ENCODE data around the gene ULBP2.
"Not testable (repeated sequence)": the region's sequence is repeated elsewhere in the genome, so short reads cannot be mapped to it uniquely, and the experiment has no call there.

The ULBP2 gene

GRCh38 chr6:149953390-149953789, 11.6 kb downstream of the ULBP2 start:
- DNase-seq, result not testable (repeated sequence)

GRCh38 chr6:149953934-149954327, 12.1 kb downstream of the ULBP2 start:
- DNase-seq, result not testable (repeated sequence)

- not testable (repeated sequence) for DNase-seq
Measured at GRCh38 chr6:149954328-149954983, 12.6 kb downstream of the ULBP2 start.

- not testable (repeated sequence) for DNase-seq
Measured at GRCh38 chr6:149954984-149955653, 13.3 kb downstream of the ULBP2 start.

GRCh38 chr6:149955654-149956317, 14.0 kb downstream of the ULBP2 start:
- DNase-seq, result not testable (repeated sequence)

GRCh38 chr6:149958124-149958523, 16.3 kb downstream of the ULBP2 start:
- not testable (repeated sequence) for DNase-seq

- not testable (repeated sequence) for DNase-seq
Measured at GRCh38 chr6:149959806-149960205, 18.0 kb downstream of the ULBP2 start.

- DNase-seq, result no peak
Measured at GRCh38 chr6:149960488-149960887, 18.7 kb downstream of the ULBP2 start.

- no peak for DNase-seq
Measured at GRCh38 chr6:149961728-149962425, 20.1 kb downstream of the ULBP2 start.

- no peak for DNase-seq
Measured at GRCh38 chr6:149962461-149963211, 20.8 kb downstream of the ULBP2 start.

GRCh38 chr6:149963212-149963461, 21.3 kb downstream of the ULBP2 start:
- peak; percentile 36 for DNase-seq

GRCh38 chr6:149963462-149964307, 21.9 kb downstream of the ULBP2 start, which contains the start of gene ULBP1:
Gene ULBP1 (plus strand): TSS chr6:149963943. CDS start chr6:149964050, 107 bp downstream.
- peak; percentile 66 for DNase-seq

GRCh38 chr6:149964308-149965193, 22.7 kb downstream of the ULBP2 start:
- peak; percentile 21 for DNase-seq

GRCh38 chr6:149965194-149966020, 23.6 kb downstream of the ULBP2 start:
- DNase-seq, result peak; percentile 33

- not testable (repeated sequence) for DNase-seq
Measured at GRCh38 chr6:149966319-149966718, 24.5 kb downstream of the ULBP2 start.

- DNase-seq, result no peak
Measured at GRCh38 chr6:149967591-149967990, 25.8 kb downstream of the ULBP2 start.

GRCh38 chr6:149967999-149968398, 26.2 kb downstream of the ULBP2 start:
- DNase-seq, result not testable (repeated sequence)

GRCh38 chr6:149968909-149969308, 27.1 kb downstream of the ULBP2 start:
- DNase-seq, result not testable (repeated sequence)

- DNase-seq, result no peak
Measured at GRCh38 chr6:149969635-149970034, 27.8 kb downstream of the ULBP2 start.

- not testable (repeated sequence) for DNase-seq
Measured at GRCh38 chr6:149974394-149974793, 32.6 kb downstream of the ULBP2 start.

All from central memory CD4-positive, alpha-beta T cell (primary cell).